T-helper 1 cell treated with Interleukin-12 subunit alpha and Interleukin-12 subunit beta and Interleukin-4 antibody, amounts not matched to agents 30 μg/mL and 1 μg/mL, for 36 hours (primary cell): ENCODE measurements around the gene QARS1.

Source experiments
- H3K27ac Mint-ChIP-seq: one replicate; pipeline ENCODE4 v1.8.0; 2021; ENCODE audit warnings: mild to moderate bottlenecking, mixed read lengths
- H3K27me3 Mint-ChIP-seq: one replicate; pipeline ENCODE4 v1.8.0; 2021; ENCODE audit warnings: low read depth, mixed read lengths
- H3K36me3 Mint-ChIP-seq: one replicate; pipeline ENCODE4 v1.8.0; 2021; ENCODE audit warnings: low read depth, mixed read lengths
- H3K4me1 Mint-ChIP-seq: one replicate; pipeline ENCODE4 v1.8.0; 2021; ENCODE audit warnings: low read depth, mixed read lengths
- H3K4me3 Mint-ChIP-seq: one replicate; pipeline ENCODE4 v1.8.0; 2021; ENCODE audit warnings: mild to moderate bottlenecking, moderate library complexity, mixed read lengths
- H3K9me3 Mint-ChIP-seq: one replicate; pipeline ENCODE4 v1.8.0; 2021; ENCODE audit warnings: mixed read lengths

QARS1 gene

GRCh38 chr3:49104427-49105291 lies at the start of gene QARS1:
Gene QARS1 (minus strand): TSS chr3:49104757. CDS start chr3:49104733, 24 bp downstream.
- Mint-ChIP-seq H3K36me3 (peaks cover 33% of the 10 kb centered on the region), H3K4me1 (peaks cover 12% of the 10 kb centered on the region), H3K4me3 (peak within 1 kb of the TSS; percentile 97), H3K9me3 (no peaks in the 10 kb centered on the region), H3K27me3 (no peaks in the 10 kb centered on the region), H3K27ac (peak within 1 kb of the TSS; percentile 94)

GRCh38 chr3:49153349-49153912 lies 48.9 kb upstream of the QARS1 start:
- Mint-ChIP-seq H3K9me3 (no peaks in the 10 kb centered on the region), H3K4me3 (no peak overlapping the region), H3K27me3 (no peaks in the 10 kb centered on the region), H3K36me3 (no peaks in the 10 kb centered on the region), H3K4me1 (peaks cover 2% of the 10 kb centered on the region), H3K27ac (no peak overlapping the region)

- H3K4me1 Mint-ChIP-seq, result no peaks in the 10 kb centered on the region
- no peaks in the 10 kb centered on the region for H3K36me3 Mint-ChIP-seq
- H3K9me3 Mint-ChIP-seq, result no peaks in the 10 kb centered on the region
- no peaks in the 10 kb centered on the region for H3K27me3 Mint-ChIP-seq
- no peak overlapping the region for H3K27ac Mint-ChIP-seq
- no peak overlapping the region for H3K4me3 Mint-ChIP-seq
These were observed 47.1 kb upstream of the QARS1 start for GRCh38 chr3:49151610-49152009.

- no peak overlapping the region for H3K27ac Mint-ChIP-seq
These were observed 43.6 kb upstream of the QARS1 start for GRCh38 chr3:49148159-49148558.

GRCh38 chr3:49140080-49140479 lies 35.5 kb upstream of the QARS1 start:
- Mint-ChIP-seq H3K4me1 (peaks cover 9% of the 10 kb centered on the region), H3K4me3 (no peak overlapping the region), H3K27ac (no peak overlapping the region), H3K36me3 (no peaks in the 10 kb centered on the region), H3K9me3 (no peaks in the 10 kb centered on the region), H3K27me3 (peaks cover 3% of the 10 kb centered on the region)

More at GRCh38 chr3:49148159-49148558, 43.6 kb upstream of the QARS1 start:
- Mint-ChIP-seq H3K4me3 (no peak overlapping the region), H3K36me3 (no peaks in the 10 kb centered on the region), H3K27me3 (no peaks in the 10 kb centered on the region), H3K9me3 (no peaks in the 10 kb centered on the region), H3K4me1 (no peaks in the 10 kb centered on the region)

GRCh38 chr3:49135499-49135898 lies 30.9 kb upstream of the QARS1 start:
- Mint-ChIP-seq H3K27me3 (peaks cover 10% of the 10 kb centered on the region), H3K36me3 (no peaks in the 10 kb centered on the region), H3K4me1 (peaks cover 4% of the 10 kb centered on the region), H3K4me3 (no peak overlapping the region), H3K9me3 (no peaks in the 10 kb centered on the region), H3K27ac (no peak overlapping the region)

GRCh38 chr3:49134471-49135265 lies 30.1 kb upstream of the QARS1 start:
- peaks cover 10% of the 10 kb centered on the region for H3K27me3 Mint-ChIP-seq
- no peak overlapping the region for H3K27ac Mint-ChIP-seq
- H3K4me3 Mint-ChIP-seq, result no peak overlapping the region
- H3K9me3 Mint-ChIP-seq, result no peaks in the 10 kb centered on the region
- H3K36me3 Mint-ChIP-seq, result no peaks in the 10 kb centered on the region
- peaks cover 2% of the 10 kb centered on the region for H3K4me1 Mint-ChIP-seq

GRCh38 chr3:49133226-49133951 lies 28.8 kb upstream of the QARS1 start:
- Mint-ChIP-seq H3K9me3 (no peaks in the 10 kb centered on the region), H3K36me3 (no peaks in the 10 kb centered on the region), H3K27ac (no peak overlapping the region), H3K27me3 (peaks cover 10% of the 10 kb centered on the region), H3K4me1 (peaks cover 2% of the 10 kb centered on the region), H3K4me3 (no peak overlapping the region)

- H3K27ac Mint-ChIP-seq, result no peak within 1 kb of the TSS
- peaks cover 2% of the 10 kb centered on the region for H3K4me1 Mint-ChIP-seq
- H3K36me3 Mint-ChIP-seq, result no peaks in the 10 kb centered on the region
- no peak within 1 kb of the TSS for H3K4me3 Mint-ChIP-seq
- H3K27me3 Mint-ChIP-seq, result peaks cover 10% of the 10 kb centered on the region
- no peaks in the 10 kb centered on the region for H3K9me3 Mint-ChIP-seq
These were observed 28.1 kb upstream of the QARS1 start, which contains the start of gene LAMB2 for GRCh38 chr3:49132437-49133225. Gene LAMB2 (minus strand): TSS chr3:49133050. CDS start chr3:49132867, 183 bp downstream.

GRCh38 chr3:49132073-49132436 lies 27.5 kb upstream of the QARS1 start:
- Mint-ChIP-seq H3K36me3 (no peaks in the 10 kb centered on the region), H3K4me1 (peaks cover 2% of the 10 kb centered on the region), H3K4me3 (no peak overlapping the region), H3K9me3 (no peaks in the 10 kb centered on the region), H3K27ac (no peak overlapping the region), H3K27me3 (peaks cover 7% of the 10 kb centered on the region)

- Mint-ChIP-seq H3K9me3 (no peaks in the 10 kb centered on the region), H3K4me1 (peaks cover 2% of the 10 kb centered on the region), H3K27me3 (peaks cover 7% of the 10 kb centered on the region), H3K27ac (no peak overlapping the region), H3K4me3 (no peak overlapping the region), H3K36me3 (no peaks in the 10 kb centered on the region)
These were observed 27.0 kb upstream of the QARS1 start for GRCh38 chr3:49131576-49131975.

GRCh38 chr3:49131040-49131439 lies 26.5 kb upstream of the QARS1 start:
- Mint-ChIP-seq H3K4me3 (no peak overlapping the region), H3K4me1 (peaks cover 2% of the 10 kb centered on the region), H3K27me3 (peaks cover 7% of the 10 kb centered on the region), H3K36me3 (no peaks in the 10 kb centered on the region), H3K27ac (no peak overlapping the region), H3K9me3 (no peaks in the 10 kb centered on the region)

- Mint-ChIP-seq H3K4me1 (no peaks in the 10 kb centered on the region), H3K27me3 (no peaks in the 10 kb centered on the region), H3K9me3 (no peaks in the 10 kb centered on the region), H3K36me3 (no peaks in the 10 kb centered on the region), H3K4me3 (no peak overlapping the region), H3K27ac (no peak overlapping the region)
These were observed 20.6 kb upstream of the QARS1 start for GRCh38 chr3:49124991-49125670.
